ENCODE measurements around the gene CORO2A. TPM values are rescaled to one million over a fixed set of nuclear protein-coding genes. Genes with fewer than 3 reads are reported as not detected.

Gene CORO2A
- total RNA-seq, 1 experiment from 2014 or later: 15.8 TPM

DNA sequence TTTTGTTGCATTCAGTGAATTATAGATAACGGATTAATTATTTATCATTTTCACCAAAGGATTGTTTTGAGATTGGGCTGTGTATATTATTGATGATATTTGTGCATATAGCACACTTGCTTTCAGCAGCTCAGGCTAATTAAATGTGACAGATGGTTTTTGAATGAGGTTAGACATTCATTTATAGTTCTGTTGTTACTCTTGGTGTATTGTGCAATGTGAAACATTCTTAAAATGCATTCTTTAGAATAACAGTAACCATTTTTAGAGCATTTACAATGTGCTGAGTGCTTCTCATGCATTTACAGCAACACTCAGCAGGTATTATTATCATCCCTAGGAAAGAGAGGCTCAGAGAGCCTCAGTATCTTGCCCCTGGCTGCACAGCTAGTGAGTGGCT lies 112.1 kb downstream of the CORO2A start:
- Histone ChIP-seq H3K9me3 (ENCODE audit: control insufficient read depth, low read depth, low read length) (no peaks in the 10 kb centered on the region), H3K4me1 (ENCODE audit: insufficient read depth, low read length) (peaks cover 6% of the 10 kb centered on the region), H3K4ac (ENCODE audit: low read depth, low read length) (no peak overlapping the region), H4K91ac (ENCODE audit: insufficient read length, low read depth, low read length) (no peak overlapping the region), H2AK5ac (ENCODE audit: insufficient read length, low read length) (no peak overlapping the region), H3K27me3 (ENCODE audit: insufficient read depth, low read length) (no peaks in the 10 kb centered on the region), H2BK12ac (ENCODE audit: insufficient read length, low read depth, low read length) (no peak overlapping the region), H3T11ph (ENCODE audit: low read length) (no peak overlapping the region), H2BK20ac (ENCODE audit: low read depth, low read length, poor library complexity, severe bottlenecking) (no peak overlapping the region), H2BK5ac (ENCODE audit: insufficient read length, low read length) (no peak overlapping the region), H2BK15ac (ENCODE audit: low read depth, low read length) (no peak overlapping the region), H3K23me2 (ENCODE audit: insufficient read length, low read depth, low read length, poor library complexity, severe bottlenecking) (no peaks in the 10 kb centered on the region), H3K79me1 (ENCODE audit: insufficient read depth, low read depth, low read length, poor library complexity, severe bottlenecking) (no peaks in the 10 kb centered on the region), H2BK120ac (ENCODE audit: low read depth, low read length, poor library complexity, severe bottlenecking) (no peak overlapping the region), H2AFZ (ENCODE audit: low read length) (no peak overlapping the region), H3K23ac (ENCODE audit: insufficient read length, low read depth, low read length) (no peak overlapping the region), H4K5ac (ENCODE audit: insufficient read length, low read depth, low read length) (no peak overlapping the region), H3K79me2 (ENCODE audit: insufficient read depth, low read length) (no peaks in the 10 kb centered on the region), H3K14ac (ENCODE audit: insufficient read depth, low read length) (no peak overlapping the region), H3K18ac (ENCODE audit: insufficient read length, low read depth, low read length) (no peak overlapping the region), H4K8ac (replicated peaks; ENCODE audit: insufficient read length, low read depth, low read length) (no peak overlapping the region), H3K56ac (ENCODE audit: insufficient read length, low read depth, low read length) (no peak overlapping the region), H3K4me2 (ENCODE audit: insufficient read depth, insufficient read length, low read length) (no peak overlapping the region), H3K27ac (ENCODE audit: insufficient read length, low read depth, low read length) (no peak overlapping the region), H4K20me1 (ENCODE audit: control insufficient read depth, insufficient read depth, insufficient read length) (no peaks in the 10 kb centered on the region), H3K9ac (ENCODE audit: extremely low read depth, insufficient read length, low read length) (no peak overlapping the region)
- DNase-seq: no peak
- no peaks in the 10 kb centered on the region for H3K27me3 Mint-ChIP-seq (ENCODE audit: low read depth)
- H3K27ac Mint-ChIP-seq: no peak overlapping the region
- no peaks in the 10 kb centered on the region for H3K9me3 Mint-ChIP-seq
- WGBS (ENCODE audit: extremely low coverage, insufficient read length, low lambda C conversion rate): no CpG with 5 or more reads among the region's 1 CpG
- H3K4me1 Mint-ChIP-seq: peaks cover 16 to 22% of the 10 kb centered on the region in 2 experiments
- no peak for TF ChIP-seq CTCF (conservative IDR thresholded peaks at IDR 0.05)
- H3K36me3 Mint-ChIP-seq (ENCODE audit: insufficient read depth in 1 of 3, low read depth in 3 of 3): peaks cover 4 to 51% (median 29%) of the 10 kb centered on the region in 3 experiments
- no peak overlapping the region for H3K4me3 Mint-ChIP-seq
